Measurements from ENCODE around the gene HNF4A.
A peak's percentile ranks its signal among the peaks of the same experiment; 100 is the strongest.
"Not testable (repeated sequence)": the region's sequence is repeated elsewhere in the genome, so short reads cannot be mapped to it uniquely, and the experiment has no call there.

Gene HNF4A

GRCh38 chr20:44355498-44356352 is at the start of gene HNF4A:
Gene HNF4A, plus strand, starts transcription at chr20:44355699. Its CDS starts 106 bp downstream, at chr20:44355805.
- no peak within 1 kb of the TSS for H3K4me3 Mint-ChIP-seq
- no peaks in the 10 kb centered on the region for H3K36me3 Mint-ChIP-seq
- ATAC-seq, result no peak
- no peaks in the 10 kb centered on the region for H3K9me3 Mint-ChIP-seq
- no peaks in the 10 kb centered on the region for H3K4me1 Mint-ChIP-seq
- peaks cover 40% of the 10 kb centered on the region for H3K27me3 Mint-ChIP-seq
- H3K27ac Mint-ChIP-seq, result no peak within 1 kb of the TSS

- Mint-ChIP-seq H3K27me3 (no peaks in the 10 kb centered on the region), H3K27ac (no peak overlapping the region), H3K4me1 (peaks cover 15% of the 10 kb centered on the region), H3K9me3 (no peaks in the 10 kb centered on the region), H3K4me3 (no peak overlapping the region), H3K36me3 (peaks cover 16% of the 10 kb centered on the region)
- ATAC-seq, result no peak
Observed at GRCh38 chr20:44306927-44307326, 48.6 kb upstream of the HNF4A start.

GRCh38 chr20:44309763-44310663 is 45.5 kb upstream of the HNF4A start:
- Mint-ChIP-seq H3K4me1 (peaks cover 15% of the 10 kb centered on the region), H3K36me3 (peaks cover 8% of the 10 kb centered on the region), H3K27ac (peak overlapping the region; percentile 72), H3K9me3 (no peaks in the 10 kb centered on the region), H3K27me3 (no peaks in the 10 kb centered on the region), H3K4me3 (peak overlapping the region; percentile 82)
- no peak for ATAC-seq

- H3K27ac Mint-ChIP-seq, result peak within 1 kb of the TSS; percentile 72
- H3K36me3 Mint-ChIP-seq, result peaks cover 8% of the 10 kb centered on the region
- no peaks in the 10 kb centered on the region for H3K27me3 Mint-ChIP-seq
- no peaks in the 10 kb centered on the region for H3K9me3 Mint-ChIP-seq
- H3K4me3 Mint-ChIP-seq, result peak within 1 kb of the TSS; percentile 82
- peaks cover 15% of the 10 kb centered on the region for H3K4me1 Mint-ChIP-seq
- ATAC-seq, result peak; percentile 98
Observed at GRCh38 chr20:44310664-44311639, 44.5 kb upstream of the HNF4A start, which contains the start of gene FITM2. Gene FITM2, minus strand, starts transcription at chr20:44311202. Its CDS starts 54 bp downstream, at chr20:44311148.

- H3K36me3 Mint-ChIP-seq, result no peaks in the 10 kb centered on the region
- ATAC-seq, result no peak
- peaks cover 8% of the 10 kb centered on the region for H3K4me1 Mint-ChIP-seq
- no peaks in the 10 kb centered on the region for H3K9me3 Mint-ChIP-seq
- H3K27me3 Mint-ChIP-seq, result peaks cover 13% of the 10 kb centered on the region
- H3K4me3 Mint-ChIP-seq, result no peak overlapping the region
- H3K27ac Mint-ChIP-seq, result no peak overlapping the region
Observed at GRCh38 chr20:44314870-44315269, 40.6 kb upstream of the HNF4A start.

GRCh38 chr20:44319839-44320422 is 35.6 kb upstream of the HNF4A start:
- no peak overlapping the region for H3K27ac Mint-ChIP-seq
- H3K9me3 Mint-ChIP-seq, result no peaks in the 10 kb centered on the region
- H3K27me3 Mint-ChIP-seq, result peaks cover 22% of the 10 kb centered on the region
- H3K4me3 Mint-ChIP-seq, result no peak overlapping the region
- H3K36me3 Mint-ChIP-seq, result no peaks in the 10 kb centered on the region
- no peaks in the 10 kb centered on the region for H3K4me1 Mint-ChIP-seq
- ATAC-seq, result no peak

GRCh38 chr20:44324343-44324742 is 31.2 kb upstream of the HNF4A start:
- Mint-ChIP-seq H3K4me3 (no peak overlapping the region), H3K36me3 (no peaks in the 10 kb centered on the region), H3K27me3 (peaks cover 34% of the 10 kb centered on the region), H3K9me3 (no peaks in the 10 kb centered on the region), H3K4me1 (peaks cover 6% of the 10 kb centered on the region), H3K27ac (no peak overlapping the region)
- no peak for ATAC-seq

- peak overlapping the region; percentile 55 for H3K4me3 Mint-ChIP-seq
- no peaks in the 10 kb centered on the region for H3K36me3 Mint-ChIP-seq
- peaks cover 6% of the 10 kb centered on the region for H3K4me1 Mint-ChIP-seq
- H3K27me3 Mint-ChIP-seq, result peaks cover 49% of the 10 kb centered on the region
- peak; percentile 39 for ATAC-seq
- H3K27ac Mint-ChIP-seq, result no peak overlapping the region
- no peaks in the 10 kb centered on the region for H3K9me3 Mint-ChIP-seq
Observed at GRCh38 chr20:44326391-44327159, 28.9 kb upstream of the HNF4A start.

- ATAC-seq, H3K4me3 Mint-ChIP-seq, H3K27ac Mint-ChIP-seq, H3K36me3 Mint-ChIP-seq, H3K9me3 Mint-ChIP-seq, H3K4me1 Mint-ChIP-seq: not testable (repeated sequence)
- peaks cover 50% of the 10 kb centered on the region for H3K27me3 Mint-ChIP-seq
Observed at GRCh38 chr20:44327748-44328147, 27.8 kb upstream of the HNF4A start.

GRCh38 chr20:44328428-44328827 is 27.1 kb upstream of the HNF4A start:
- Mint-ChIP-seq H3K36me3 (no peaks in the 10 kb centered on the region), H3K27me3 (peaks cover 50% of the 10 kb centered on the region), H3K27ac (no peak overlapping the region), H3K4me3 (no peak overlapping the region), H3K9me3 (no peaks in the 10 kb centered on the region), H3K4me1 (peaks cover 6% of the 10 kb centered on the region)
- ATAC-seq, result no peak

- peaks cover 6% of the 10 kb centered on the region for H3K4me1 Mint-ChIP-seq
Observed at GRCh38 chr20:44331201-44331600, 24.3 kb upstream of the HNF4A start.

GRCh38 chr20:44334306-44334705 is 21.2 kb upstream of the HNF4A start:
- no peaks in the 10 kb centered on the region for H3K9me3 Mint-ChIP-seq
- no peak overlapping the region for H3K4me3 Mint-ChIP-seq
- ATAC-seq, result no peak
- no peaks in the 10 kb centered on the region for H3K36me3 Mint-ChIP-seq
- H3K27me3 Mint-ChIP-seq, result peaks cover 40% of the 10 kb centered on the region
- no peak overlapping the region for H3K27ac Mint-ChIP-seq
- no peaks in the 10 kb centered on the region for H3K4me1 Mint-ChIP-seq

More at GRCh38 chr20:44331201-44331600, 24.3 kb upstream of the HNF4A start:
- no peak for ATAC-seq
- Mint-ChIP-seq H3K27ac (no peak overlapping the region), H3K9me3 (no peaks in the 10 kb centered on the region), H3K4me3 (no peak overlapping the region), H3K36me3 (no peaks in the 10 kb centered on the region), H3K27me3 (peaks cover 57% of the 10 kb centered on the region)

GRCh38 chr20:44334709-44335108 is 20.8 kb upstream of the HNF4A start:
- Mint-ChIP-seq H3K36me3 (no peaks in the 10 kb centered on the region), H3K4me3 (no peak overlapping the region), H3K4me1 (no peaks in the 10 kb centered on the region), H3K9me3 (no peaks in the 10 kb centered on the region), H3K27me3 (peaks cover 36% of the 10 kb centered on the region), H3K27ac (no peak overlapping the region)
- no peak for ATAC-seq

- Mint-ChIP-seq H3K4me1 (no peaks in the 10 kb centered on the region), H3K27ac (no peak overlapping the region), H3K27me3 (peaks cover 36% of the 10 kb centered on the region), H3K9me3 (no peaks in the 10 kb centered on the region), H3K36me3 (no peaks in the 10 kb centered on the region), H3K4me3 (no peak overlapping the region)
- ATAC-seq, result no peak
Observed at GRCh38 chr20:44335675-44336074, 19.8 kb upstream of the HNF4A start.

Measured in stimulated activated memory B cell treated with anti-CD40 and anti-IgM and Interleukin-4, amounts not matched to agents 10 μg/mL and 1 μg/mL and 100 μg/mL, for 72 hours (primary cell).